Esophagus muscularis mucosa (tissue), 4 donors: ENCODE data around the gene SUMO3.

ENCODE experiments used
- EP300 ChIP-seq: sonication (generic); formaldehyde crosslinking; IDR thresholded peaks from one replicate; pipeline ENCODE4 v1.6.1; 2017; ENCODE audit warnings: antibody characterized with exemption
- POLR2AphosphoS5 ChIP-seq, 2 donors: sonication (generic); formaldehyde crosslinking; IDR thresholded peaks; one replicate each; pipeline ENCODE4 v1.6.1; 2017; ENCODE audit warnings: antibody characterized with exemption in 2 of 2
- TF ChIP-seq, protein P1 (sequence below), 3 experiments: fragments of 200-600 bp in 2 of 3; fragments of 450-650 bp in 1 of 3; sonication (generic) in 2 of 3; IDR thresholded peaks; one replicate each; pipeline ENCODE4 v1.5.1; 2017 to 2019; ENCODE audit warnings: antibody characterized with exemption in 3 of 3, mild to moderate bottlenecking in 2 of 3, moderate library complexity in 1 of 3

DNA sequence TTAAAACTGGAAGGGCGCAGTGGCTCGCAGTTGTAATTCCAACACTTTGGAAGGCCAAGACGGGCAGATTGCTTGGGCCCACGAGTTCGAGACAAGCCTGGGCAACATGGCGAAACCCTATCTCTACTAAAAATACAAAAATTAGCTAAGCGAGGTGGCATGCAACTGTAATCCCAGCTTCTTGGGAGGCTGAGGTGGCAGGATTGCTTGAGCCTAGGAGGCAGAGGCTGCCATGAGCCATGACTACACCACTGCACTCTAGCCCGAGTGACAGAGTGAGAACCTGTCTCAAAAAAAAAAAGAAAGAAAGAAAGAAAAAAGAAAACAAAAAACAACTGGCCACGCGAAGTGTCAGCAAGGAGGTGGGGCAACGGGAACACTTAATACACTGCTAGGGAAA is 22.5 kb downstream of the SUMO3 start:
- no peak for TF ChIP-seq POLR2AphosphoS5 (IDR thresholded peaks at IDR 0.05)
- TF ChIP-seq, protein P1, sequence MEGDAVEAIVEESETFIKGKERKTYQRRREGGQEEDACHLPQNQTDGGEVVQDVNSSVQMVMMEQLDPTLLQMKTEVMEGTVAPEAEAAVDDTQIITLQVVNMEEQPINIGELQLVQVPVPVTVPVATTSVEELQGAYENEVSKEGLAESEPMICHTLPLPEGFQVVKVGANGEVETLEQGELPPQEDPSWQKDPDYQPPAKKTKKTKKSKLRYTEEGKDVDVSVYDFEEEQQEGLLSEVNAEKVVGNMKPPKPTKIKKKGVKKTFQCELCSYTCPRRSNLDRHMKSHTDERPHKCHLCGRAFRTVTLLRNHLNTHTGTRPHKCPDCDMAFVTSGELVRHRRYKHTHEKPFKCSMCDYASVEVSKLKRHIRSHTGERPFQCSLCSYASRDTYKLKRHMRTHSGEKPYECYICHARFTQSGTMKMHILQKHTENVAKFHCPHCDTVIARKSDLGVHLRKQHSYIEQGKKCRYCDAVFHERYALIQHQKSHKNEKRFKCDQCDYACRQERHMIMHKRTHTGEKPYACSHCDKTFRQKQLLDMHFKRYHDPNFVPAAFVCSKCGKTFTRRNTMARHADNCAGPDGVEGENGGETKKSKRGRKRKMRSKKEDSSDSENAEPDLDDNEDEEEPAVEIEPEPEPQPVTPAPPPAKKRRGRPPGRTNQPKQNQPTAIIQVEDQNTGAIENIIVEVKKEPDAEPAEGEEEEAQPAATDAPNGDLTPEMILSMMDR (IDR thresholded peaks at IDR 0.05): no peak
- no peak for TF ChIP-seq EP300
